Gastroesophageal sphincter (tissue), 3 donors: ENCODE data around the gene ENDOD1.

Experiments used
- POLR2A ChIP-seq, 2 donors: fragments of 450-650 bp; IDR thresholded peaks; one replicate each; pipeline ENCODE4 v1.6.1; 2017; ENCODE audit warnings: antibody characterized with exemption in 2 of 2, mild to moderate bottlenecking in 2 of 2, moderate library complexity in 1 of 2
- TF ChIP-seq, protein P1 (sequence below), 4 experiments: fragments of 200-600 bp in 2 of 4; fragments of 450-650 bp in 2 of 4; sonication (generic) in 1 of 4; IDR thresholded peaks; one replicate each; pipeline ENCODE4 v1.5.1; 2017 to 2019; ENCODE audit warnings: antibody characterized with exemption in 4 of 4, mild to moderate bottlenecking in 2 of 4, moderate library complexity in 2 of 4

- TF ChIP-seq, protein P1, sequence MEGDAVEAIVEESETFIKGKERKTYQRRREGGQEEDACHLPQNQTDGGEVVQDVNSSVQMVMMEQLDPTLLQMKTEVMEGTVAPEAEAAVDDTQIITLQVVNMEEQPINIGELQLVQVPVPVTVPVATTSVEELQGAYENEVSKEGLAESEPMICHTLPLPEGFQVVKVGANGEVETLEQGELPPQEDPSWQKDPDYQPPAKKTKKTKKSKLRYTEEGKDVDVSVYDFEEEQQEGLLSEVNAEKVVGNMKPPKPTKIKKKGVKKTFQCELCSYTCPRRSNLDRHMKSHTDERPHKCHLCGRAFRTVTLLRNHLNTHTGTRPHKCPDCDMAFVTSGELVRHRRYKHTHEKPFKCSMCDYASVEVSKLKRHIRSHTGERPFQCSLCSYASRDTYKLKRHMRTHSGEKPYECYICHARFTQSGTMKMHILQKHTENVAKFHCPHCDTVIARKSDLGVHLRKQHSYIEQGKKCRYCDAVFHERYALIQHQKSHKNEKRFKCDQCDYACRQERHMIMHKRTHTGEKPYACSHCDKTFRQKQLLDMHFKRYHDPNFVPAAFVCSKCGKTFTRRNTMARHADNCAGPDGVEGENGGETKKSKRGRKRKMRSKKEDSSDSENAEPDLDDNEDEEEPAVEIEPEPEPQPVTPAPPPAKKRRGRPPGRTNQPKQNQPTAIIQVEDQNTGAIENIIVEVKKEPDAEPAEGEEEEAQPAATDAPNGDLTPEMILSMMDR (IDR thresholded peaks at IDR 0.05) = no peak
- no peak for TF ChIP-seq POLR2A (IDR thresholded peaks at IDR 0.05)
Observed at GRCh38 chr11:95170294-95170693, 80.6 kb downstream of the ENDOD1 start.
